Right lobe of liver (tissue), 4 donors: ENCODE measurements around the gene GATA3.

Source experiments
- CTCF ChIP-seq, 4 donors: fragments of 200-600 bp in 3 of 4; fragments of 450-650 bp in 1 of 4; IDR thresholded peaks; one replicate each; pipeline versions ENCODE4 v1.5.1 to v1.8.0; 2016 to 2022; ENCODE audit warnings: antibody characterized with exemption in 4 of 4, mild to moderate bottlenecking in 2 of 4
- POLR2A ChIP-seq: fragments of 450-650 bp; IDR thresholded peaks from one replicate; pipeline ENCODE4 v1.6.1; 2017; ENCODE audit warnings: antibody characterized with exemption, mild to moderate bottlenecking
- donor health status: DM: no; HTN: no; CAD: no.
- donor health status: DM: no; HTN: no; CAD: no.
- donor health status: DM: no; HTN: yes; CAD: no.

- TF ChIP-seq CTCF (IDR thresholded peaks at IDR 0.05) (no peak), POLR2A (no peak)
These were observed 17.8 kb upstream of the GATA3 start for GRCh38 chr10:8036506-8037198.
